Neural progenitor cell (in vitro differentiated cells): ENCODE data around the gene SFSWAP. TPM values are rescaled to one million over a fixed set of nuclear protein-coding genes. Genes with fewer than 3 reads are reported as not detected.
"Not testable (repeated sequence)": the region's sequence is repeated elsewhere in the genome, so short reads cannot be mapped to it uniquely, and the experiment has no call there.

Source experiments
- DNase-seq: peaks from one replicate; pipeline ENCODE4 v3.0.0-alpha.2; 2016; ENCODE audit warnings: low spot score
- H2AFZ ChIP-seq: fragments of 200-600 bp; sonication (generic); replicated peaks from 2 replicates; pipeline ENCODE4 v1.6.1; 2016; ENCODE audit warnings: antibody characterized with exemption
- H3F3A ChIP-seq: fragments of 200-600 bp; sonication (generic); 2 replicates; pipeline ENCODE4 v1.6.1; 2016; ENCODE audit warnings: antibody characterized with exemption, low read depth
- H3K27ac ChIP-seq: fragments of 200-600 bp; sonication (generic); 2 replicates; pipeline ENCODE4 v1.5.1; 2016; ENCODE audit warnings: mild to moderate bottlenecking
- H3K27me3 ChIP-seq: fragments of 200-600 bp; sonication (generic); 2 replicates; pipeline ENCODE4 v1.6.1; 2016; ENCODE audit warnings: mild to moderate bottlenecking, moderate library complexity
- H3K36me3 ChIP-seq: fragments of 200-600 bp; sonication (generic); 2 replicates; pipeline ENCODE4 v1.5.1; 2016
- H3K4me1 ChIP-seq: fragments of 200-600 bp; sonication (generic); 2 replicates; pipeline ENCODE4 v1.6.1; 2016; ENCODE audit warnings: mixed run types
- H3K4me2 ChIP-seq: fragments of 200-600 bp; sonication (generic); 2 replicates; pipeline ENCODE4 v1.6.1; 2016
- H3K4me3 ChIP-seq: fragments of 200-600 bp; sonication (generic); 2 replicates; pipeline ENCODE4 v1.5.1; 2016
- H3K79me2 ChIP-seq: fragments of 200-600 bp; sonication (generic); 2 replicates; pipeline ENCODE4 v1.6.1; 2016; ENCODE audit warnings: low read depth
- H3K9ac ChIP-seq: fragments of 200-600 bp; sonication (generic); 2 replicates; pipeline ENCODE4 v1.6.1; 2016
- H3K9me3 ChIP-seq: fragments of 200-600 bp; sonication (generic); 2 replicates; pipeline ENCODE4 v1.5.1; 2016; ENCODE audit warnings: low read depth
- H4K20me1 ChIP-seq: fragments of 200-600 bp; sonication (generic); 2 replicates; pipeline ENCODE4 v1.6.1; 2016; ENCODE audit warnings: low read depth
- H3K27ac Mint-ChIP-seq: 3 replicates; pipeline ENCODE4 v1.8.0; 2021; ENCODE audit warnings: mixed read lengths
- H3K27me3 Mint-ChIP-seq: 2 replicates; pipeline ENCODE4 v1.8.0; 2022; ENCODE audit warnings: low read depth, mild to moderate bottlenecking, inconsistent platforms, moderate library complexity, mixed read lengths; ENCODE audit not compliant: insufficient read depth
- H3K36me3 Mint-ChIP-seq: 3 replicates; pipeline ENCODE4 v1.8.0; 2021; ENCODE audit warnings: mixed read lengths
- H3K4me1 Mint-ChIP-seq: 3 replicates; pipeline ENCODE4 v1.8.0; 2021; ENCODE audit warnings: mixed read lengths
- H3K4me3 Mint-ChIP-seq: 3 replicates; pipeline ENCODE4 v1.8.0; 2021; ENCODE audit warnings: mild to moderate bottlenecking, moderate library complexity, mixed read lengths
- H3K9me3 Mint-ChIP-seq: 3 replicates; pipeline ENCODE4 v1.8.0; 2020; ENCODE audit warnings: mixed read lengths
- EZH2 ChIP-seq: fragments of 200-600 bp; sonication (generic); IDR thresholded peaks from 2 replicates; pipeline ENCODE4 v1.6.1; 2017; ENCODE audit warnings: antibody characterized with exemption, mild to moderate bottlenecking, moderate library complexity
- EZH2phosphoT487 ChIP-seq: fragments of 200-600 bp; sonication (generic); IDR thresholded peaks from 2 replicates; pipeline ENCODE4 v1.6.1; 2017; ENCODE audit warnings: antibody characterized with exemption
- total RNA-seq: library from RNA; depleted of rRNA; stranded (reverse); fragments of >200 nt; gene quantifications from 2 replicates; pipeline ENCODE4 v1.2.3, GENCODE V29; 2015; ENCODE audit warnings: low replicate concordance
- TF ChIP-seq, protein P1 (sequence below): fragments of 200-600 bp; sonication (generic); IDR thresholded peaks from 2 replicates; pipeline ENCODE4 v1.5.1; 2017; ENCODE audit warnings: antibody characterized with exemption, mild to moderate bottlenecking

Gene SFSWAP
- total RNA-seq, 1 donor from 2014 or later, result 37.0 TPM

DNA sequence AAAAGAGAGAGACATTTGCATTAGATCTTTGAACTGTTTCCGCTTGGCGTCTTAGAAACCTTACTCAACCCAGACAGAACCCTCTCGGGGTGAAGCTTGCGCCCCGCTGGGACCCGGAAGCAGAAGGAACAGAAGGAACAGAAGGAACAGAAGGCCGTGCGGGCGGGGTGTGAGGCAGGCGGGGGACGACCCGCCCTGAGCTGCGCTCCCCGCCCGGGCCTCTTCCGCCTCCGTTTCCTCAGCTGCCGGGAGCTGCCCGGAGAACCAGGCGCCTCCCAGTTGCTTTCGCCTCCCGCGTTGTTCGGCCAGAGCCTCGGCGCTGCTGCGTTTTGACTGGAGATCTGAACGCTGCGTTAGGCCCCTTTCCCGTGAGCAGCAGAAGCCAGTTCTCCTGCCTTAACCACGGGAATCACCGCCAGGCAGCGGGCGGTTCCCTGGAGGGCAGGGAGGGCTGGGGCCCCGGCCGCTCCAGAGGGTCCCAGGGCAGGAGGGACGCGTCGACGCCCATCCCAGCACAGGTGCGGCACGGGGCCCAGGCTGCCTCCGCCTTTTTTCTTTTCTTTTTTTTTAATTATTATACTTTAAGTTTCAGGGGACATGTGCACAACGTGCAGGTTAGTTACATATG, 98.0 kb downstream of the SFSWAP start:
- Histone ChIP-seq H3K79me2 (no peaks in the 10 kb centered on the region), H3K4me1 (peaks cover 4% of the 10 kb centered on the region), H3K9me3 (no peaks in the 10 kb centered on the region), H4K20me1 (no peaks in the 10 kb centered on the region), H3K36me3 (no peaks in the 10 kb centered on the region), H3F3A (no peaks in the 10 kb centered on the region), H3K4me2 (no peak overlapping the region), H3K27ac (no peak overlapping the region), H3K27me3 (no peaks in the 10 kb centered on the region), H2AFZ (no peak overlapping the region), H3K9ac (no peak overlapping the region), H3K4me3 (no peak overlapping the region)
- Mint-ChIP-seq H3K36me3 (peaks cover under 1% of the 10 kb centered on the region), H3K27me3 (peaks cover 2% of the 10 kb centered on the region), H3K4me3 (no peak overlapping the region), H3K27ac (no peak overlapping the region), H3K4me1 (no peaks in the 10 kb centered on the region), H3K9me3 (peaks cover 11% of the 10 kb centered on the region)
- TF ChIP-seq, protein P1, sequence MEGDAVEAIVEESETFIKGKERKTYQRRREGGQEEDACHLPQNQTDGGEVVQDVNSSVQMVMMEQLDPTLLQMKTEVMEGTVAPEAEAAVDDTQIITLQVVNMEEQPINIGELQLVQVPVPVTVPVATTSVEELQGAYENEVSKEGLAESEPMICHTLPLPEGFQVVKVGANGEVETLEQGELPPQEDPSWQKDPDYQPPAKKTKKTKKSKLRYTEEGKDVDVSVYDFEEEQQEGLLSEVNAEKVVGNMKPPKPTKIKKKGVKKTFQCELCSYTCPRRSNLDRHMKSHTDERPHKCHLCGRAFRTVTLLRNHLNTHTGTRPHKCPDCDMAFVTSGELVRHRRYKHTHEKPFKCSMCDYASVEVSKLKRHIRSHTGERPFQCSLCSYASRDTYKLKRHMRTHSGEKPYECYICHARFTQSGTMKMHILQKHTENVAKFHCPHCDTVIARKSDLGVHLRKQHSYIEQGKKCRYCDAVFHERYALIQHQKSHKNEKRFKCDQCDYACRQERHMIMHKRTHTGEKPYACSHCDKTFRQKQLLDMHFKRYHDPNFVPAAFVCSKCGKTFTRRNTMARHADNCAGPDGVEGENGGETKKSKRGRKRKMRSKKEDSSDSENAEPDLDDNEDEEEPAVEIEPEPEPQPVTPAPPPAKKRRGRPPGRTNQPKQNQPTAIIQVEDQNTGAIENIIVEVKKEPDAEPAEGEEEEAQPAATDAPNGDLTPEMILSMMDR, result no peak
- no peak for TF ChIP-seq EZH2phosphoT487
- no peak for DNase-seq

DNA sequence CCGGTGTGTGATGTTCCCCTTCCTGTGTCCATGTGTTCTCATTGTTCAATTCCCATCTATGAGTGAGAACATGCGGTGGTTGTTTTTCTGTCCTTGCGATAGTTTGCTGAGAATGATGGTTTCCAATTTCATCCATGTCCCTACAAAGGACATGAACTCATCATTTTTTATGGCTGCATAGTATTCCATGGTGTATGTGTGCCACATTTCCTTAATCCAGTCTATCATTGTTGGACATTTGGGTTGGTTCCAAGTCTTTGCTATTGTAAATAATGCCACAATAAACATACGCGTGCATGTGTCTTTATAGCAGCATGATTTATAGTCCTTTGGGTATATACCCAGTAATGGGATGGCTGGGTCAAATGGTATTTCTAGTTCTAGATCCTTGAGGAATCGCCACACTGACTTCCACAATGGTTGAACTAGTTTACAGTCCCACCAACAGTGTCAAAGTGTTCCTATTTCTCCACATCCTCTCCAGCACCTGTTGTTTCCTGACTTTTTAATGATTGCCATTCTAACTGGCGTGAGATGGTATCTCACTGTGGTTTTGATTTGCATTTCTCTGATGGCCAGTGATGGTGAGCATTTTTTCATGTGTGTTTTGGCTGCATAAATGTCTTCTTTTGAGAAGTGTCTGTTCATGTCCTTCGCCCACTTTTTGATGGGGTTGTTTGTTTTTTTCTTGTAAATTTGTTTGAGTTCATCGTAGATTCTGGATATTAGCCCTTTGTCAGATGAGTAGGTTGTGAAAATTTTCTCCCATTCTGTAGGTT, 98.8 kb downstream of the SFSWAP start:
- not testable (repeated sequence) for H3K27ac Mint-ChIP-seq, H3K36me3 ChIP-seq, H3K36me3 Mint-ChIP-seq, H3K27ac ChIP-seq, H3K27me3 ChIP-seq, DNase-seq, H3F3A ChIP-seq, H3K9me3 ChIP-seq, H3K79me2 ChIP-seq, H4K20me1 ChIP-seq, H3K4me1 Mint-ChIP-seq, H3K4me2 ChIP-seq, H3K9ac ChIP-seq, H3K27me3 Mint-ChIP-seq, H3K4me1 ChIP-seq, H2AFZ ChIP-seq, H3K4me3 Mint-ChIP-seq, H3K4me3 ChIP-seq
- peaks cover 11% of the 10 kb centered on the region for H3K9me3 Mint-ChIP-seq

DNA sequence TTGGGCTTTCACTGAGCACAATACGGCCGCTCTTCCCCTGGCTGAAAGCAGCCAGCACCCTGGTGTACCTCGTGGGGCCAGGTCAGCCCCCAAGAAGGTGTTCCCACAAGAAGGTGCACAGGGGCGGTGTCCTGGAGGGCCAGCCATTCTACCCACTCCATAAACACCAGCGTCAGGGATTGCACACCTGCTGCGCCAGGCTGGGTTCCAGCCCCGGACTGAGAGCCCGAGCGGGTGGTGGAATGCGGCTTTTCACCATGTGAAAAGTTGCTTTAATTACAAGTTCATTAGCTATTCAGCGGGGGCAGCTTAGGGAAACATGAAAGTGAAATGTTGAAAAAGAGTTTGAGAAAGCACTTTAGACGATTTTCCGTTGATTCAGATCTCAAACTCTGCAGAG, 99.8 kb downstream of the SFSWAP start:
- Mint-ChIP-seq H3K4me1 (no peaks in the 10 kb centered on the region), H3K9me3 (peaks cover 11% of the 10 kb centered on the region), H3K27me3 (peaks cover 2% of the 10 kb centered on the region), H3K36me3 (no peaks in the 10 kb centered on the region), H3K27ac (no peak overlapping the region), H3K4me3 (no peak overlapping the region)
- Histone ChIP-seq H4K20me1 (no peaks in the 10 kb centered on the region), H3K9ac (no peak overlapping the region), H3K4me2 (no peak overlapping the region), H3K36me3 (no peaks in the 10 kb centered on the region), H3K4me1 (peaks cover 4% of the 10 kb centered on the region), H3F3A (no peaks in the 10 kb centered on the region), H3K4me3 (no peak overlapping the region), H2AFZ (no peak overlapping the region), H3K27me3 (no peaks in the 10 kb centered on the region), H3K79me2 (no peaks in the 10 kb centered on the region), H3K9me3 (no peaks in the 10 kb centered on the region), H3K27ac (no peak overlapping the region)
- DNase-seq, result no peak
- TF ChIP-seq EZH2phosphoT487 (no peak), EZH2 (no peak)

DNA sequence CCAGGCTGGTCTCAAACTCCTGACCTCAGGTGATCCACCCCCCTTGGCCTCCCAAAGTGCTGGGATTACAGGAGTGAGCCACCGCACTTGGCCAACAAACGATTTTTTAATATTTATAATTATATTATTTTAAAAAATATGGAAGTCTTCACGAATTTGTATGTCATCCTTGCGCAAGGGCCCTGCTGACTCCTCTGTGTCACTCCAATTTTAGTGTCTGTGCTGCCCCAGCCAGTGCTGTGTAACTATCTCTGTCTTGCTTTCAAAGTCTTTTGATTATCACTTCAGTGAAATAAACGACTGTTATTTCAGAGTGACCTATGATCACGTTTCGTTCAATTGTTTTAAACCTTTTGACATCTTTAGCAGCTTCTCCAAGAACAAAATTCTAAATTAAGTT, 104.2 kb downstream of the SFSWAP start:
- Mint-ChIP-seq H3K27ac (no peak overlapping the region), H3K4me1 (no peaks in the 10 kb centered on the region), H3K9me3 (peaks cover 11% of the 10 kb centered on the region), H3K4me3 (no peak overlapping the region), H3K27me3 (peaks cover 3% of the 10 kb centered on the region), H3K36me3 (no peaks in the 10 kb centered on the region)
- H3K27me3 ChIP-seq, result no peaks in the 10 kb centered on the region
- H4K20me1 ChIP-seq, result no peaks in the 10 kb centered on the region
- no peak overlapping the region for H2AFZ ChIP-seq
- H3K4me3 ChIP-seq, result no peak overlapping the region
- peaks cover 4% of the 10 kb centered on the region for H3K4me1 ChIP-seq
- H3K9ac ChIP-seq, result no peak overlapping the region
- H3F3A ChIP-seq, result no peaks in the 10 kb centered on the region
- TF ChIP-seq, protein P1, result no peak
- TF ChIP-seq EZH2phosphoT487 (no peak), EZH2 (no peak)
- no peaks in the 10 kb centered on the region for H3K79me2 ChIP-seq
- DNase-seq, result no peak
- H3K4me2 ChIP-seq, result no peak overlapping the region
- H3K27ac ChIP-seq, result no peak overlapping the region
- no peaks in the 10 kb centered on the region for H3K36me3 ChIP-seq
- H3K9me3 ChIP-seq, result no peaks in the 10 kb centered on the region
